ENCODE results near the gene C3orf18.

C3orf18 gene

GRCh38 chr3:50573566-50574443 is 6.3 kb upstream of the C3orf18 start:
- H3K4me1 ChIP-seq (ENCODE audit: control insufficient read depth in 1 of 2, insufficient read depth in 1 of 2, low read depth in 1 of 2, low read length in 1 of 2) = peaks cover 14 to 18% of the 10 kb centered on the region in 2 experiments
- no peak overlapping the region for H3K4me3 ChIP-seq (ENCODE audit: low read depth in 1 of 2, low read length in 1 of 2)
- no peaks in the 10 kb centered on the region for H3K27me3 ChIP-seq
- H3K27ac ChIP-seq = no peak overlapping the region
- H3K36me3 ChIP-seq = no peaks in the 10 kb centered on the region
- H3K9me3 ChIP-seq = no peaks in the 10 kb centered on the region
- no peak for TF ChIP-seq CTCF (IDR thresholded peaks at IDR 0.05)

- Histone ChIP-seq H3K4me3 (ENCODE audit: low read depth in 1 of 2, low read length in 1 of 2) (no peak overlapping the region), H3K4me1 (ENCODE audit: control insufficient read depth in 1 of 2, insufficient read depth in 1 of 2, low read depth in 1 of 2, low read length in 1 of 2) (peaks cover 23 to 26% of the 10 kb centered on the region in 2 experiments), H3K27ac (no peak overlapping the region), H3K27me3 (no peaks in the 10 kb centered on the region), H3K9me3 (no peaks in the 10 kb centered on the region), H3K36me3 (no peaks in the 10 kb centered on the region)
- no peak for TF ChIP-seq CTCF (IDR thresholded peaks at IDR 0.05)
Observed at GRCh38 chr3:50572801-50573371, 5.3 kb upstream of the C3orf18 start.

GRCh38 chr3:50572158-50572557 is 4.6 kb upstream of the C3orf18 start:
- TF ChIP-seq CTCF (IDR thresholded peaks at IDR 0.05) = peak; percentile 97
- H3K27me3 ChIP-seq = peaks cover 3% of the 10 kb centered on the region
- H3K4me1 ChIP-seq (ENCODE audit: control insufficient read depth in 1 of 2, insufficient read depth in 1 of 2, low read depth in 1 of 2, low read length in 1 of 2) = peaks cover 29 to 33% of the 10 kb centered on the region in 2 experiments
- no peak overlapping the region for H3K4me3 ChIP-seq (ENCODE audit: low read depth in 1 of 2, low read length in 1 of 2)
- no peaks in the 10 kb centered on the region for H3K9me3 ChIP-seq
- no peaks in the 10 kb centered on the region for H3K36me3 ChIP-seq
- H3K27ac ChIP-seq = no peak overlapping the region

- Histone ChIP-seq H3K9me3 (no peaks in the 10 kb centered on the region), H3K36me3 (no peaks in the 10 kb centered on the region), H3K27me3 (peaks cover 10% of the 10 kb centered on the region), H3K27ac (no peak overlapping the region), H3K4me3 (ENCODE audit: low read depth in 1 of 2, low read length in 1 of 2) (no peak overlapping the region), H3K4me1 (ENCODE audit: control insufficient read depth in 1 of 2, insufficient read depth in 1 of 2, low read depth in 1 of 2, low read length in 1 of 2) (peaks cover 33 to 36% of the 10 kb centered on the region in 2 experiments)
- TF ChIP-seq CTCF (IDR thresholded peaks at IDR 0.05) = no peak
Observed at GRCh38 chr3:50571486-50571885, 3.9 kb upstream of the C3orf18 start.

GRCh38 chr3:50570508-50571279 is 3.1 kb upstream of the C3orf18 start:
- H3K27me3 ChIP-seq = peaks cover 16% of the 10 kb centered on the region
- H3K4me3 ChIP-seq (ENCODE audit: low read depth in 1 of 2, low read length in 1 of 2) = no peak overlapping the region
- no peaks in the 10 kb centered on the region for H3K9me3 ChIP-seq
- peak overlapping the region; percentile 82 for H3K27ac ChIP-seq
- H3K4me1 ChIP-seq (ENCODE audit: control insufficient read depth in 1 of 2, insufficient read depth in 1 of 2, low read depth in 1 of 2, low read length in 1 of 2) = peaks cover 33 to 36% of the 10 kb centered on the region in 2 experiments
- no peak for TF ChIP-seq CTCF (IDR thresholded peaks at IDR 0.05)
- no peaks in the 10 kb centered on the region for H3K36me3 ChIP-seq
